OCI-LY3 (cell line): ENCODE data around the gene CDH23.

Experiments
- H2AFZ ChIP-seq: fragments of 200-600, 300-600 bp; shearing (Covaris generic); 2 replicates; pipeline ENCODE4 v1.6.0; 2014; ENCODE audit warnings: antibody characterized with exemption, low read depth, low read length
- H3K27ac ChIP-seq: fragments of 200-600, 300-600 bp; sonication (generic); 2 replicates; pipeline ENCODE4 v1.5.1; 2014; ENCODE audit warnings: mild to moderate bottlenecking, low read length, moderate library complexity, mixed read lengths
- H3K27me3 ChIP-seq: fragments of 200-600, 300-600 bp; sonication (generic); 2 replicates; pipeline ENCODE4 v1.6.1; 2014; ENCODE audit warnings: low read depth, low read length, mixed read lengths
- H3K36me3 ChIP-seq: fragments of 200-600, 300-600 bp; sonication (generic); replicated peaks from 2 replicates; pipeline ENCODE3; 2014; ENCODE audit warnings: low read depth, low read length, mixed read lengths
- H3K4me1 ChIP-seq: fragments of 300-600, 200-600 bp; sonication (generic); 2 replicates; pipeline ENCODE4 v1.6.1; 2014; ENCODE audit warnings: low read length, mixed read lengths
- H3K4me2 ChIP-seq: fragments of 200-600, 300-600 bp; sonication (generic); 2 replicates; pipeline ENCODE4 v1.6.1; 2014; ENCODE audit warnings: low read length, mixed read lengths
- H3K4me3 ChIP-seq: fragments of 300-600, 200-600 bp; sonication (generic); 2 replicates; pipeline ENCODE4 v1.5.1; 2014; ENCODE audit warnings: antibody characterized with exemption, mild to moderate bottlenecking, low read length, moderate library complexity
- H3K79me2 ChIP-seq: fragments of 300-600, 200-600 bp; shearing (Covaris generic); 2 replicates; pipeline ENCODE4 v1.6.1; 2014; ENCODE audit warnings: mild to moderate bottlenecking, low read length, mixed read lengths
- H3K9ac ChIP-seq: fragments of 300-600, 200-600 bp; shearing (Covaris generic); 2 replicates; pipeline ENCODE4 v1.6.0; 2014; ENCODE audit warnings: mild to moderate bottlenecking, low read length, moderate library complexity
- H3K9me3 ChIP-seq: fragments of 200-600, 300-600 bp; shearing (Covaris generic); 2 replicates; pipeline ENCODE4 v1.6.1; 2014; ENCODE audit warnings: low read length, mixed read lengths; ENCODE audit not compliant: insufficient read depth
- H4K20me1 ChIP-seq: fragments of 200-600, 300-600 bp; sonication (generic); 2 replicates; pipeline ENCODE4 v1.6.1; 2016; ENCODE audit warnings: low read length, mixed read lengths; ENCODE audit not compliant: insufficient read depth
- CTCF ChIP-seq: fragments of 200-600, 300-600 bp; sonication (generic); IDR thresholded peaks from 2 replicates; pipeline ENCODE4 v1.5.1; 2014; ENCODE audit warnings: antibody characterized with exemption, low read length, low read depth
- EZH2phosphoT487 ChIP-seq: fragments of 200-600 bp; shearing (Covaris generic); IDR thresholded peaks from 2 replicates; pipeline ENCODE4 v1.6.1; 2018; ENCODE audit warnings: antibody characterized with exemption, mixed run types, low read depth

Gene CDH23

GRCh38 chr10:71554671-71555070, 158.0 kb downstream of the CDH23 start:
- TF ChIP-seq CTCF (no peak), EZH2phosphoT487 (no peak)
- Histone ChIP-seq H2AFZ (no peak overlapping the region), H3K79me2 (no peaks in the 10 kb centered on the region), H3K27me3 (0 out of 2 replicates have a peak, but pooled peaks cover under 1% of the 10 kb centered on the region), H3K27ac (no peak overlapping the region), H3K4me2 (no peak overlapping the region), H3K4me1 (peaks cover 6% of the 10 kb centered on the region; the same call in 1 of the 2 replicates), H3K4me3 (no peak overlapping the region), H4K20me1 (no peaks in the 10 kb centered on the region), H3K9ac (no peak overlapping the region), H3K36me3 (no peaks in the 10 kb centered on the region), H3K9me3 (no peaks in the 10 kb centered on the region)

- TF ChIP-seq CTCF (no peak), EZH2phosphoT487 (no peak)
- no peaks in the 10 kb centered on the region for H3K36me3 ChIP-seq
- no peaks in the 10 kb centered on the region for H4K20me1 ChIP-seq
- H3K4me3 ChIP-seq = no peak overlapping the region
- H3K27me3 ChIP-seq = 0 out of 2 replicates have a peak, but pooled peaks cover 6% of the 10 kb centered on the region
- no peaks in the 10 kb centered on the region for H3K9me3 ChIP-seq
- no peaks in the 10 kb centered on the region for H3K79me2 ChIP-seq
- peaks cover 6% of the 10 kb centered on the region; the same call in 1 of the 2 replicates for H3K4me1 ChIP-seq
- H3K9ac ChIP-seq = no peak overlapping the region
- H2AFZ ChIP-seq = no peak overlapping the region
- H3K4me2 ChIP-seq = no peak overlapping the region
- no peak overlapping the region for H3K27ac ChIP-seq
These were observed 158.5 kb downstream of the CDH23 start for GRCh38 chr10:71555087-71555723.

GRCh38 chr10:71555724-71556119, 159.0 kb downstream of the CDH23 start:
- 0 out of 2 replicates have a peak, but pooled peaks cover 6% of the 10 kb centered on the region for H3K27me3 ChIP-seq
- H2AFZ ChIP-seq = no peak overlapping the region
- no peak overlapping the region for H3K4me2 ChIP-seq
- no peaks in the 10 kb centered on the region for H4K20me1 ChIP-seq
- peaks cover 6% of the 10 kb centered on the region; the same call in 1 of the 2 replicates for H3K4me1 ChIP-seq
- H3K9ac ChIP-seq = no peak overlapping the region
- H3K4me3 ChIP-seq = no peak overlapping the region
- H3K9me3 ChIP-seq = no peaks in the 10 kb centered on the region
- TF ChIP-seq EZH2phosphoT487 (no peak), CTCF (no peak)
- no peaks in the 10 kb centered on the region for H3K36me3 ChIP-seq
- H3K27ac ChIP-seq = no peak overlapping the region
- no peaks in the 10 kb centered on the region for H3K79me2 ChIP-seq

- Histone ChIP-seq H3K27ac (no peak overlapping the region), H3K9me3 (no peaks in the 10 kb centered on the region), H3K4me1 (peaks cover 6% of the 10 kb centered on the region; the same call in 1 of the 2 replicates), H3K79me2 (no peaks in the 10 kb centered on the region), H3K27me3 (0 out of 2 replicates have a peak, but pooled peaks cover 6% of the 10 kb centered on the region), H3K4me3 (no peak overlapping the region), H4K20me1 (no peaks in the 10 kb centered on the region), H2AFZ (no peak overlapping the region), H3K9ac (no peak overlapping the region), H3K36me3 (no peaks in the 10 kb centered on the region), H3K4me2 (no peak overlapping the region)
- no peak for TF ChIP-seq EZH2phosphoT487
- TF ChIP-seq CTCF = no peak
These were observed 162.3 kb downstream of the CDH23 start for GRCh38 chr10:71558991-71559390.
